CD14-positive monocyte (primary cell): ENCODE data around the gene ZCWPW1. TPM values are rescaled to one million over a fixed set of nuclear protein-coding genes. Genes with fewer than 3 reads are reported as not detected.

Source experiments
- DNase-seq, 3 donors: peaks; one replicate each; pipeline ENCODE4 v3.0.0-alpha.2; 2011 to 2022
- H2AFZ ChIP-seq: 2 replicates; pipeline ENCODE4 v1.6.0; 2012; ENCODE audit warnings: mild to moderate bottlenecking, low read depth, low read length, inconsistent platforms; ENCODE audit not compliant: insufficient read depth, poor library complexity, severe bottlenecking
- H3K27ac ChIP-seq, 2 donors: 1 replicate in 1 of 2; 2 replicates in 1 of 2; pipeline ENCODE4 v1.5.1; 2012 to 2013; ENCODE audit warnings: low read length in 2 of 2, control low read depth in 1 of 2, inconsistent platforms in 1 of 2, low read depth in 1 of 2, mild to moderate bottlenecking in 1 of 2
- H3K27me3 ChIP-seq, 2 donors: one replicate each; pipeline versions ENCODE4 v1.6.0 to v1.6.1; 2011 to 2013; ENCODE audit warnings: low read length in 2 of 2; ENCODE audit not compliant: control insufficient read depth in 2 of 2, insufficient read depth in 2 of 2
- H3K36me3 ChIP-seq, 2 donors: replicated peaks in 1 of 2; 1 replicate in 1 of 2; 2 replicates in 1 of 2; pipeline versions ENCODE4 v1.5.1 to v1.6.1; 2012 to 2013; ENCODE audit warnings: low read length in 2 of 2, control low read depth in 1 of 2, inconsistent platforms in 1 of 2, mild to moderate bottlenecking in 1 of 2; ENCODE audit not compliant: insufficient read depth in 2 of 2, control insufficient read depth in 1 of 2
- H3K4me1 ChIP-seq, 2 donors: 1 replicate in 1 of 2; 2 replicates in 1 of 2; pipeline versions ENCODE4 v1.5.1 to v1.6.1; 2012 to 2013; ENCODE audit warnings: low read length in 2 of 2, control low read depth in 1 of 2, inconsistent platforms in 1 of 2, mild to moderate bottlenecking in 1 of 2, moderate library complexity in 1 of 2; ENCODE audit not compliant: insufficient read depth in 2 of 2, control insufficient read depth in 1 of 2
- H3K4me2 ChIP-seq: replicated peaks from 2 replicates; pipeline ENCODE3; 2012; ENCODE audit warnings: low read length, moderate library complexity, mild to moderate bottlenecking; ENCODE audit not compliant: poor library complexity, severe bottlenecking; ENCODE audit errors: extremely low read depth
- H3K4me3 ChIP-seq, 3 experiments: fragments of 200-600 bp in 1 of 3; sonication (generic) in 1 of 3; replicated peaks in 1 of 3; 1 replicate in 2 of 3; 2 replicates in 1 of 3; pipeline ENCODE4 v1.5.1; 2011 to 2013; ENCODE audit warnings: low read length in 3 of 3, mild to moderate bottlenecking in 3 of 3, control low read depth in 2 of 3, low read depth in 2 of 3, inconsistent platforms in 1 of 3, moderate library complexity in 1 of 3
- H3K79me2 ChIP-seq: 2 replicates; pipeline ENCODE4 v1.6.0; 2012; ENCODE audit warnings: mild to moderate bottlenecking, control low read depth, inconsistent platforms, low read length, moderate library complexity; ENCODE audit not compliant: insufficient read depth
- H3K9ac ChIP-seq: 2 replicates; pipeline ENCODE4 v1.6.0; 2017; ENCODE audit warnings: low read length, mild to moderate bottlenecking; ENCODE audit not compliant: insufficient read depth, poor library complexity, severe bottlenecking
- H3K9me3 ChIP-seq, 2 donors: replicated peaks in 1 of 2; 1 replicate in 1 of 2; 2 replicates in 1 of 2; pipeline versions ENCODE4 v1.5.1 to v1.6.1; 2012 to 2013; ENCODE audit warnings: low read length in 2 of 2, control low read depth in 1 of 2; ENCODE audit not compliant: control insufficient read depth in 1 of 2, insufficient read depth in 1 of 2
- H4K20me1 ChIP-seq: 2 replicates; pipeline ENCODE4 v1.6.0; 2012; ENCODE audit warnings: mild to moderate bottlenecking, low read length, control low read depth, moderate library complexity; ENCODE audit not compliant: insufficient read depth
- H3K27ac Mint-ChIP-seq, 7 donors: one replicate each; pipeline ENCODE4 v1.8.0; 2020; ENCODE audit warnings: mild to moderate bottlenecking in 7 of 7, mixed read lengths in 7 of 7, moderate library complexity in 6 of 7, inconsistent platforms in 2 of 7
- H3K27me3 Mint-ChIP-seq, 3 donors: one replicate each; pipeline ENCODE4 v1.8.0; 2021 to 2022; ENCODE audit warnings: low read depth in 3 of 3, mild to moderate bottlenecking in 3 of 3, mixed read lengths in 3 of 3, moderate library complexity in 3 of 3, inconsistent platforms in 1 of 3
- H3K36me3 Mint-ChIP-seq, 2 donors: one replicate each; pipeline ENCODE4 v1.8.0; 2020; ENCODE audit warnings: mixed read lengths in 2 of 2, inconsistent platforms in 1 of 2, mild to moderate bottlenecking in 1 of 2
- H3K4me1 Mint-ChIP-seq: one replicate; pipeline ENCODE4 v1.8.0; 2020; ENCODE audit warnings: mild to moderate bottlenecking, mixed read lengths
- H3K4me3 Mint-ChIP-seq, 2 donors: one replicate each; pipeline ENCODE4 v1.8.0; 2020; ENCODE audit warnings: mild to moderate bottlenecking in 2 of 2, mixed read lengths in 2 of 2, moderate library complexity in 1 of 2
- H3K9me3 Mint-ChIP-seq, 7 donors: one replicate each; pipeline ENCODE4 v1.8.0; 2020 to 2022; ENCODE audit warnings: mixed read lengths in 7 of 7, mild to moderate bottlenecking in 6 of 7, moderate library complexity in 6 of 7, inconsistent platforms in 2 of 7
- CTCF ChIP-seq: fragments of 200-600 bp; IDR thresholded peaks from one replicate; pipeline ENCODE4 v1.8.0; 2022; ENCODE audit warnings: antibody characterized with exemption, mild to moderate bottlenecking
- whole genome bisulfite sequencing: methylation state at CpG from one replicate; pipeline ENCODE4 v1.1.5; 2013; ENCODE audit warnings: missing lambda C conversion rate; ENCODE audit not compliant: insufficient coverage; 5-methylcytosine and 5-hydroxymethylcytosine counted together
- intact Hi-C, 2 donors: fragments of 100-400 bp; cut with micrococcal nuclease; formaldehyde crosslinking; loops; one replicate each; pipeline versions ENCODE4 v1.15.0 to v1.15.1; 2023
- polyA plus RNA-seq, 3 donors: library from polyadenylated mRNA; depleted of rRNA in 1 of 3; unstranded in 2 of 3; stranded (reverse) in 1 of 3; fragments of 300-500 nt in 2 of 3; fragments of >200 nt in 1 of 3; fragmentation: Illumina TruSeq in 2 of 3; gene quantifications; 1 replicate in 2 of 3; 2 replicates in 1 of 3; pipeline ENCODE4 v1.2.3, GENCODE V29; 2012 to 2021

The ZCWPW1 gene
- polyA plus RNA-seq, 3 donors: 0.60 to 1.9 (median 1.2) TPM

- peak overlapping the region; percentile 46 to 60 for H3K27ac ChIP-seq
- H3K36me3 ChIP-seq: peaks cover 33 to 70% of the 10 kb centered on the region in 2 donors
- H3K4me1 Mint-ChIP-seq: peaks cover 76% of the 10 kb centered on the region
- peaks cover 0 to 5% (median 3%) of the 10 kb centered on the region in 3 donors for H3K27me3 Mint-ChIP-seq
- no peak overlapping the region for H3K4me3 ChIP-seq
- H3K36me3 Mint-ChIP-seq: peaks cover 57 to 65% of the 10 kb centered on the region in 2 donors
- H3K4me1 ChIP-seq: peaks cover 60 to 79% of the 10 kb centered on the region in 2 donors
- no peak overlapping the region for H2AFZ ChIP-seq
- DNase-seq: no peak
- H3K9me3 Mint-ChIP-seq: no peaks in the 10 kb centered on the region
- no peak overlapping the region for H3K4me3 Mint-ChIP-seq
- intact Hi-C loops: loop anchor here in 1 of 2 donors (2.0 kb wide), 1 partner anchor 13 kb away; no protein-coding TSS in a partner anchor
- H3K4me2 ChIP-seq: peak overlapping the region; percentile 29
- H3K27ac Mint-ChIP-seq: peak overlapping the region; percentile 36 to 89 (median 82)
- H3K9ac ChIP-seq: no peak overlapping the region
- peaks cover 60% of the 10 kb centered on the region for H4K20me1 ChIP-seq
- H3K79me2 ChIP-seq: peaks cover 61% of the 10 kb centered on the region
- peaks cover 0 to 3% of the 10 kb centered on the region in 2 donors for H3K9me3 ChIP-seq
- H3K27me3 ChIP-seq: no peaks in the 10 kb centered on the region
- no peak for TF ChIP-seq CTCF
- WGBS: no CpG with 5 or more reads among the region's 2 CpGs
Observed at GRCh38 chr7:100394077-100394476, 34.4 kb downstream of the ZCWPW1 start.

GRCh38 chr7:100393233-100393905, 35.1 kb downstream of the ZCWPW1 start:
- Mint-ChIP-seq H3K4me1 (peaks cover 69% of the 10 kb centered on the region), H3K27ac (peak overlapping the region; percentile 73 to 89 (median 82)), H3K4me3 (no peak overlapping the region), H3K36me3 (peaks cover 50 to 65% of the 10 kb centered on the region in 2 donors), H3K9me3 (no peaks in the 10 kb centered on the region), H3K27me3 (peaks cover 0 to 3% (median 3%) of the 10 kb centered on the region in 3 donors)
- WGBS: 0% methylated on average over 1 of the region's 4 CpGs
- Histone ChIP-seq H3K4me1 (peaks cover 55 to 73% of the 10 kb centered on the region in 2 donors), H3K27me3 (no peaks in the 10 kb centered on the region), H4K20me1 (peaks cover 63% of the 10 kb centered on the region), H3K9ac (no peak overlapping the region), H3K27ac (peak overlapping the region; percentile 46 to 60), H3K9me3 (peaks cover 0 to 3% of the 10 kb centered on the region in 2 donors), H2AFZ (no peak overlapping the region), H3K79me2 (peaks cover 68% of the 10 kb centered on the region), H3K36me3 (peaks cover 28 to 70% of the 10 kb centered on the region in 2 donors), H3K4me2 (peak overlapping the region; percentile 29), H3K4me3 (peak overlapping the region in 1 of 3 experiments; percentile 9)
- TF ChIP-seq CTCF: no peak
- peak in 1 of 3 donors; percentile 20 for DNase-seq
- intact Hi-C loops: no loop called here
